Measurements from ENCODE around the gene PRTN3.
"Not testable (repeated sequence)": the region's sequence is repeated elsewhere in the genome, so short reads cannot be mapped to it uniquely, and the experiment has no call there.

The PRTN3 gene

DNA sequence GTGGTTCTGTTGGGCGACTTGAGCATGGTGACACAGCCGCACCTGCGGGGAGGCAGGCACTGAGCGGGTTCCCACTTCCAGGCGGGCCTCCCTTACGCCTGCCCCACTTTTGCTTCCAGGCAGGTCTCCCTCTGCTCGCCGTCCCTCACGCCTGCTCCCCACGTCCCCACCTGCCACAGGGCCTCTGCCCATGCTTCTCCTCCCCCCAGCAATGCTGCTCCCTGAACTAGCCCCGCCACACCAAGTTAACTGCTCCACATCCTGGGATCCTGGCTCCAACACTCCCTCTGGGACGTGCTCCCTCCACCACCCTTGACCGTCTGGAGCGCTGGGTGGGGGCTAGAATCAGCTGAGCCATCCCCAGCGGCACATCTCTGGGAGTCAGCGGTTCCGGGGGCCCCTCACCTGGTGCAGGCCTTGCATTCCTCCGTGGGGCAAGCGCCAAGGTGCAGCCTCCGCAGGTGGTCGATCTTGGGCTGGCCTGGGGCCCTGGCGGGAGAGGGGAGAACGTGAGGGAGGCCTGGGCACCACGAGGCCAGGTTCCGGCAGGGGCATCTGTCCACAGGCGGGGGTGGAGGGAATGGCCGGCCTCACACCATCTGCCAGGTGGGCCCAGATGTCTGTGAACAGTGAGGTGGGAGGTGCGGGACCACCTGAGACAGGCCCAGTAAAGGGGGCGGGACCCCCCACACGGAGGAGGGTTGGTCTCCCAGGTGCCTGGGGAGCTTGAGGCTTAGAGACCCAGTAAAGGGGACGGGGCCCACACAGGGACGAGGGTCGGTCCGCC lies 27.9 kb downstream of the PRTN3 start:
- no peak for DNase-seq

DNA sequence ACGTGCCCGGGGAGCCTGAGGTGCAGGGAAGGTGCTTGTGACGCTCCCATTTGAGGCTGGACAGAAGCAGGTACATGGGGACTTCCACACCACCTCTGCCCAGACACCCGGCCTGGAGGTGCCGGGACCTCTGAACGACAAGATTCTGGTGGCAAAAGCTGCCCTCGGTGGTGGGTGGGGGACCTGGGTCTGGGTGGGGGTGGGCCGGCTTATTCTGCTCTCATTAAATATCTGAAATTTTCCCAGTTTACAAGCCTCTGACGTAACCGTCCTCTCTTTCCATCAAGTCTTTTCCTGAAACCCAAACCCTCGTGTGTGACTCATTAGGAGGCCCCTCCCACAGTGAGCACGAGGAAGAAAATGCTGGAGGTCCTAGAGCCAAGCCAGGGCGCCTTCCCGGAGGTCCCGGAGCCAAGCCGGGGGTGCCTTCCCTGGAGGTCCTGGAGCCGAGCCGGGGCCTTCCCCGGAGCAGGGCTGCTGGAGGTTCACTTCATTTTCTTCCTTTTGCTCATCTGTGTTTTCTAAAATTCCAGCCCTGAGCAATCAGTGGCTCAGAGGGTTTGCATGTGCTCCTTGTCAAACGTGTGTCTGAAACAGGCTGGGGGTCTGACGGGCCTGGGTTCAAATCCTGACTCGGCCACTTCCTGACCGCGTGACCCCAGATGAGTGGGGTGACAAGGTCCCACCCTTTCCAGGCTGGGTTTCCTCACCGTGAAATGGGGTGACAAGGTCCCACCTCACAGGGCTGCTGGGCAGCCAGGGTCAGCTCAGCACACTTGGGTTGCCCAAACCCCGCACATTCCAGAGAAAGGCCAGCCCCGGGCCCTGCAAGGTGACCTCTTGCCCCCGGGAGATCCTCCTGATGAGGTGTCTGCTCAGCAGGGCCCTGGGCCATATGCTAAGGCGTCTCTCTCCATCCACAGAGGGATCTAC lies 28.7 kb downstream of the PRTN3 start:
- no peak for DNase-seq

DNA sequence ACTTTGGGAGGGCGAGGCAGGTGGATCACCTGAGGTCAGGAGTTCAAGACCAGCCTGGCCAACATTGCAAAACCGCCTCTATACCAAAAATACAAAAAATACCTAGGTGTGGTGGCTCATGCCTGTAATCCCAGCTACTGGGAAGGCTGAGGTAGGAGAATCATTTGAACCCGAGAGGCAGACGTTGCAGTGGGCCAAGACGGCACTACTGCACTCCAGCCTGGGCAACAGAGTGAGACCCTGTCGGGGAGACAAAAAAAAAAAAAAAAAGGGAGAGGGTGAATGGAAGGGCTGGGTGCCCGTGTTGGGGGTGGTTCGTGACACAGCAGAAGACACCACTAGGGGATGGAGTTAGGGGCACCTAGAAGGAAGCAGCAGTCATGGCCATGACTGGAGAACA lies 29.5 kb downstream of the PRTN3 start:
- no peak for DNase-seq

DNA sequence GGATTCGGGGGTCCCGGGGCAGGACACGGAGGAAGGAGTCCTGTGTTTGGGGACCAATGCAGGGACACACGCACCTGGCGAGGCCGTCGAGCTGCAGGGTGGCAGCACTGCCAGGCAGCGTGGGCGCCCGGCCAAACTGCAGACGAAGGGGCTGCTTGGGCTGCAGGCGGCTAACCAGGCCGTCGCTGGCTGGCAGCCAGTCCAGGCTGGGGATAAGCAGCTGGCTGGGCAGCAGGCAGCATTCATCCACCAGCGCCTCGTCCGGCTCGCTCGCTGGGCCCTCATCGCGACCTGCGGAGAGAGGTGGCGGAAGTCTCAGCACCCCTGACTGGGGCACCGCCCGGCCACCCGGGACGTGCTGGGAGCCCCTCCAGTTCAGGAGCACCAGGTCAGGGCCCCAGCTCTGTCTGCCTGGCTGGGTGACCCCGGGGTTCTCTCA lies 30.2 kb downstream of the PRTN3 start:
- no peak for DNase-seq

DNA sequence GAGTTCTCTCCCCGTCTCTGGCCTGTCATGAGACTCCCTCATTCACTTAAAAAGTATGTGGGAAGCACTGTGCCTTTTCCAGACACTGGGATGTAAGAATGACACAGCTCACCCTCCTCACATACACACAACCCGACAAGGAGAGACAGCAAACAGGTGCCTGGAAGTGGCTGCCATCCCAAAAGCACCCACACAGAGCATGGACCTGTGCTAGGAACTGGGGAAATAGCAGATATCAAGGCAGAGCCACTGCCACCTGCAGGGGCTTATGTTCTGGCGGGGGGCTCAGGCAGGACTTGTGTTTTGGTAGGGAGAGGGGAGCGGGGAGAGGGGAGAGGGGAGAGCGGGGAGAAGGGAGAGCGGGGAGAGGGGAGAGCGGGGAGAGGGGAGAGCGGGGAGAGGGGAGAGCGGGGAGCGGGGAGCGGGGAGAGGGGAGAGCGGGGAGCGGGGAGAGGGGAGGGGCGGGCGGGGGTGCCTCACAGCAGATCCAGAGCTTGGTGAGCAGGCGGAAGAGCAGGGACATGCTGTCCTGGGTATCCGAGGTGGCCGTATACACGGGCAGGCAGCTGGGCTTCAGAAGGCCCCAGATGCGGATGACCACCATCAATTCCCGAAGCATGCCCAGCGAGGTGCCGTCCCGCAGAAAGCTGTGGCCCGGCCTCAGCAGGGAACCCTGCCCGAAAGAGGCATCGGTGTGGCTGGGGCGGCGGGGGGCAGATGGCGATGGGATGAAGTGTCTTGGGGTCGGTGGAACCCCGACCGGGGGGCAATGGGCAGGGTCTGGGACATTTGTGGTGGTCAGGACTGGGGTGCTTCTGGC lies 30.9 kb downstream of the PRTN3 start:
- DNase-seq = peak; percentile 19

DNA sequence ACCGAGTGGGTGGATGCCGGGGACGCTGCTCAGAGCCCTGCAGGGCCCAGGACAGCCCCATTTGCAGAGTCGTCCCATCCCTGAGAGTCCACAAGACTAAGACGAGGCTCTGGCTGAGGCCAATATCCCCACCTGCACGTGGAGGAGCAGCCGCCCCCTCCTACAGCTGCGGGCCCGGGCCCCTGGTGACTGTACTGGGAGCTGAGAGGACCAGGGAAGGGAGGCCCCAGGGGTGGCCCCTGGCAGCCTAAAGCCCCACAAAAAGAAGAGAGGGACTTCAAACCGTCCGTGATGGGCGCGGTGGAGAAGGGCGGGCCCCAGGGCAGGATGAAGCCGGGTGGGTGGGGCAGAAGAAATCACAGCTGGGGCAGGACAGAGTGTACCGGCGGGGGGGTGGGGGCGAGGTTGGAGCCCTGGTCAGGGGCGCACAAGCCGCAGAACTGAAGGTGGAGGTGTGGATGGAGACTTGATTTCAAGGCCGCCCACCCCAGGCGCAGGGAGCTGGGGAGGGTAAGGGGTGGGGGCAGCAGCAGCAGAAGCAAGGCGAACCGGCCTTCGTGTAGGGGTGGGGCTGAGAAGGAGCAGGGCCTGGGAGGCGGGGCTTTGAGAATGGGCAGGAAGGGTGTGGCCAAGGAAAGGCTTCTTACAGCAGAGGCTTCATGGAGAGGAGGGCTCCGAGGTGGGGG lies 31.6 kb downstream of the PRTN3 start:
- peak; percentile 89 for DNase-seq

DNA sequence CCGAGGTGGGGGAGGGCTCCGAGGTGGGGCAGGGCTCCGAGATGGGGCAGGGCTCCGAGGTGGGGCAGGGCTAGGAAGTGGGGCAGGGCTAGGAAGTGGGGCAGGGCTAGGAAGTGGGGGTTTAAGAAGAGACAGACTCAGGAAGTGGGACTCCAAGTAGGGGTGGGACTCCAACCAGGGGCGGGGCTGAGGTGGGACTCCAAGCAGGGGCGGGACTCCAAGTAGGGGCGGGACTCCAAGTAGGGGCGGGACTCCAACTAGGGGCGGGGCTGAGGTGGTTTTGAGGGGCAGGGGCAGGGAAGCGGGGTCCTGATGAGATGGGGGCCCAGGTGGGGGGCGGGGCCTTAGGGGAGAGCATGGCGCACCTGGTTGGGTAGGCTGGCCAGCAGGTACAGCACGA lies 32.3 kb downstream of the PRTN3 start:
- DNase-seq = peak; percentile 76

DNA sequence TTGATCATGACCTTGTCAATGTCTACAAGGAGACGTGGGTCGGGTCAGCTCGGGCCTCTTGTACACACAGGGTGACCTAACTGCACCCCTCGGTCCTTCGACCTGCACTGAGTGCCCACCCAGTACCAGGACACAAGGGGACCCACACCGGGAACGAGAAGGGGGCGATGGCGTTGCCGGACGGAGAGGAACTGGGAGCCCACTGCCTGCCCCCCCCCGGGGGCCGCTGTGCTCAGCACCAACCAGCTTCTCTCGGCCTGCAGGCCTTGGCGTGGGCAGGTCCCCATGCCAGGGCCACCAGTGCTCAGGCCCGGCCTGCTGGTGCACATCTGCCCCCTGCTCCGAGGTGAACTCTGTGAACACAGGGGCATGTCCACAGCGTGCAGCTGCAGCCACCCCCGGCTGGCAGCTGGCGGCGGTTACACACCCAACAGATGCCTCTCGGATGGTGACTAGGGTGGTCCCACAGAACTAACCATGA lies 32.8 kb downstream of the PRTN3 start:
- DNase-seq = no peak

DNA sequence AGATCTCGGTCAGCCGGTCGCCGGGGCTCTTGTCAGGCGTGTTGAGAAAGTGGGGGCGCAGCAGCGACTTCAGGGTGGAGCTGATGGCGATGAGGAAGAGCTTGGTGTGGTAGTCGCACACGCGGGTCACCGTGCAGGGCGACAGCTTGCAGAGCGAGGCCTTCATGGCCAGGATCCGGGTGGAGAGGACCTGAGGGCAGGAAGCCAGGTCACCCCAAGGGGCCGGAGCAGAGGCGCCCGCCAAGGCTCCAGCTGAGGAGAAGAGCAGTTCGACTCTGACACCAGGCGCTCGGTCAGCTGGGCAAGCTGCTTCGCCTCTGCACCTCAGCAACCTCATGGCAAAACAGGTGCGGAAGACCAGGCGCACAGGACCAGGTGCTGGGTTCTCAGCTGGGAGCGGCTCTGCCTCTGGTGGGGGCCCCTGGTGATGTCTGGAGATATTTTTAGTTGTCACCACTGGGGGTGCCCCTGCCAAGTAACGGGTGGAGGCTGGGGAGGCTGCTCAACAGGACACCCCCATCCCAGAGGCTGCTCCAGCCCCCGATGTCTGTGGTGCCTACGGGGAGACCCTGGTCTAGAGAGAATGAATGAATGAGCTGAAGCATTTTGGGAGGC lies 34.6 kb downstream of the PRTN3 start:
- no peak for DNase-seq

DNA sequence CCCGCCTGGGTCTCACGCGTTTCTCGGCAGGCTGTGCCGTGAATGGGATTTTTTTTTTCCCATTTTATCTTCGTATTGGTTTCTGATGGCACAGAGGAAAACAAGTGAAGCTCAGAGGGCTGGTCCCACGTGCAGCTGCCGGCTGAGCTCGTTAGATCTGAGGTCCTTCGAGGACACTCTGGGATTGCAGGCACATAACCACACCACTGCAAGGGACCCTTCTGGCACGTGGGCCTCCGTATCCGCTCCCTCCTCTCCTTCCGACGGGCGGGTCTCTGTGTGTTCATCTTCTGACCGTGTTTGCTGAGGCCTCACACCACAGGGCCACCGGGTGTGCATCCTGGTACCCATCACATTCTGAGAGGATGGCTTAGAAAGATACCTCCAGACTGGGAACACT lies 35.3 kb downstream of the PRTN3 start:
- DNase-seq = no peak

DNA sequence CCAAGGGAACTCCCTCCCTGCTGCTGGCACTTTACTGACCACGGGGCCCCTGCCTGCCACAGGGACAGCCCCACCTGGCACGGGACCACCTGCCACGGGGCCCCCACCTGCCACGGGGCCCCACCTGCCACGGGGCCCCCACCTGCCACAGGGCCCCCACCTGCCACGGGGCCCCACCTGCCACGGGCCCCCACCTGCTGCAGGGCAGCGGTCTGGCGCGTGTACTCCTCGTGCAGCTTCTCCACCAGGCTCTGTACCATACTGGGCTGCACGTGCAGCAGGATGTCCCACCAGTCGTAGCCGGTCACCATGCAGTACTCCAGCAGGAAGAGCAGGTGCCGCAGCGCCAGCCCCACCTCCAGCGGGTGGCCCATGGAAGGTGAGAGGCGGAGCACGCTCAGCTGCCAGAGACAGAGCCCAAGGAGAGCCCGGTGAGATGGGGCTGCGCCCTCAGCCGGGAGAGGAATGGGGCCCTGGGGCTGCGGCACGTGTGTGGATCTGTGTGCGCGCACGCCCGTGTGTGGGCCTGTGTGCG lies 36.0 kb downstream of the PRTN3 start:
- no peak for DNase-seq

DNA sequence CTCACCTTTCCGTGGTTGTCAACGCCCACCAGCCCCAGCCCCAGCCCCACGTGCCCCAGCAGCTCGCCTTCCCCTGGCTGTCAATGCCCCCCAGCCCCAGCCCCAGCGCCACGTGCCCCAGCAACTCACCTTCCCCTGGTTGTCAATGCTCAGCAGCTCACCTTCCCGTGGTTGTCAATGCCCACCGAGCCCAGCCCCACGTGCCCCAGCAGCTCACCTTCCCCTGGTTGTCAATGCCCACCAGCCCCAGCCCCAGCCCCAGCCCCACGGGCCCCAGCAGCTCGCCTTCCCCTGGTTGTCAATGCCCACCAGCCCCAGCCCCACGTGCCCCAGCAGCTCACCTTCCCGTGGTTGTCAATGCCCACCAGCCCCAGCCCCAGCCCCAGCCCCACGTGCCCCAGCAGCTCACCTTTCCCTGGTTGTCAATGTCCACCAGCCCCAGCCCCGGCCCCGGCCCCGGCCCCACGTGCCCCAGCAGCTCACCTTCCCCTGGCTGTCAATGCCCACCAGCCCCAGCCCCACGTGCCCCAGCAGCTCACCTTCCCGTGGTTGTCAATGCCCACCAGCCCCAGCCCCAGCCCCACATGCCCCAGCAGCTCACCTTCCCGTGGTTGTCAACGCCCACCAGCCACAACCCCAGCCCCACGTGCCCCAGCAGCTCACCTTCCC lies 37.3 kb downstream of the PRTN3 start:
- DNase-seq = not testable (repeated sequence)

DNA sequence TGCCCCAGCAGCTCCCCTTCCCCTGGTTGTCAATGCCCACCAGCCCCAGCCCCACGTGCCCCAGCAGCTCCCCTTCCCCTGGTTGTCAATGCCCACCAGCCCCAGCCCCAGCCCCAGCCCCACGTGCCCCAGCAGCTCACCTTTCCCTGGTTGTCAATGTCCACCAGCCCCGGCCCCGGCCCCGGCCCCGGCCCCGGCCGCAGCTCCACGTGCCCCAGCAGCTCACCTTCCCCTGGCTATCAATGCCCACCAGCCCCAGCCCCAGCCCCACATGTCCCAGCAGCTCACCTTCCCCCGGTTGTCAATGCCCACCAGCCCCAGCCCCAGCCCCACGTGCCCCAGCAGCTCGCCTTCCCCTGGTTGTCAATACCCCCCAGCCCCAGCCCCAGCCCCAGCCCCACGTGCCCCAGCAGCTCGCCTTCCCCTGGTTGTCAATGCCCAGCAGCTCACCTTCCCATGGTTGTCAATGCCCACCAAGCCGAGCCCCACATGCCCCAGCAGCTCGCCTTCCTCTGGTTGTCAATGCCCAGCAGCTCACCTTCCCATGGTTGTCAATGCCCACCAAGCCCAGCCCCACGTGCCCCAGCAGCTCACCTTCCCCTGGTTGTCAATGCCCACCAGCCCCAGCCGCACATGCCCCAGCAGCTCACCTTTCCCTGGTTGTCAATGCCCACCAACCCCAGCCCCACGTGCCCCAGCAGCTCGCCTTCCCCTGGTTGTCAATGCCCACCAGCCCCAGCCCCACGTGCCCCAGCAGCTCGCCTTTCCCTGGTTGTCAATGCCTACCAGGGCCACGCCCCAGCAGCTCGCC lies 38.2 kb downstream of the PRTN3 start:
- DNase-seq = not testable (repeated sequence)

DNA sequence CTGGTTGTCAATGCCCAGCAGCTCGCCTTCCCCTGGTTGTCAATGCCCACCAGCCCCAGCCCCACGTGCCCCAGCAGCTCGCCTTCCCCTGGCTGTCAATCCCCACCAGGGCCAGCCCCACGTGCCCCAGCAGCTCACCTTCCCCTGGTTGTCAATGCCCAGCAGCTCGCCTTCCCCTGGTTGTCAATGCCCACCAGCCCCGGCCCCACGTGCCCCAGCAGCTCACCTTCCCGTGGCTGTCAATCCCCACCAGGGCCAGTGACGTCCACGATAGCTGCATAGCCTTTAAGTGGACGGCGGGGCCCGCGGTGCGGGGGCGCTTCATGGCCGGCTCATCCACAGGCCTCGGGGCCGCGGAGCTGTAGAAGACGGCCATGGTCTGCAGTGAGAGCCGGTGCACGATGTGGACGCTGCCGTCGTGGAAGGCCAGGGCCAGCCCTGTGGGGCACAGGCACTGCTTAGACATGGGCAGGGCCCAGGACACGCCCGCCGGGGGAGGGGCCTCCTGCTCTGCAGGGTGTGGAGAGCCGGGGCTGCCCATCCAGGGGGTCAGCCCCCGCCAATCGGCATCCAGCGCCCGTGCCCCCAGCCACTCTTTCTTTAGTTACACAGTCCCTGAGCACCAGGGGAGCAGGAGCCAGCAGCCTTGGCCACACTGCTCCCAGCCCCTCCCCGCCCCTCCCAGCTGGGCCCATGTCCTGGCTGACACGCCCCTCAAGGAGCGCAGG lies 39.1 kb downstream of the PRTN3 start:
- DNase-seq = no peak

DNA sequence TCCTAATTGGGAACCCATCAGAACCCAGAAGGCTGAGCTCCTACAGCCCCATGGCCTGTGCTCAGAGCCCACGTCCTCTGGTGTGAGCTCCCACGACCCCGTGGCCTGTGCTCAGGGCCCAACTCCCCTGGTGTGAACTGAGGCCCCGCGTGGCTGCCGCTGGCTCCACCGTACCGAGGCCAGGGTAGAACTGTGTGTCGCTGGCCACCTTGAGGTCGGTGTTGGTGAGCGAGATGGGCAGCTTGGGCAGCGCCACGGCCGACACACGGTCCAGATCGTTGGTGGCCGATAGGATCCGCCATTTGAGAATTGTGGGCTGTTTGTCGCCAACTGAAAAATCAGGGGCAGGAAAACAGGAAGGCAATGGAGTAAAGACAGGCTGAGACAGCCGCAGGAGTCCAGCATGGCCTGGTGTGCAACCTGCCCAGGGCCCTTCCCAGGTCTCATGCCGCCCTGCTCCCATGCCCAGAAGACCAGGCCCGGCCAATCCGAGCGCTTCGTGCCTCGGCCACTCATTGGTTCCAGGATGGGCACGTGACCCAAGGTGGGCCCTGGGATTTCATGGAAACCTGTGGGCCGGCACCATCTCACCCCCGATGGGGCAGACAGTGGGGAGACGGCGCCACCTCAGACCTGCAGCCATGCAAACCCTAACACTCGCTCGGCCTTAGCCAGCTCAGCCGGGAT lies 40.7 kb downstream of the PRTN3 start:
- DNase-seq = no peak

DNA sequence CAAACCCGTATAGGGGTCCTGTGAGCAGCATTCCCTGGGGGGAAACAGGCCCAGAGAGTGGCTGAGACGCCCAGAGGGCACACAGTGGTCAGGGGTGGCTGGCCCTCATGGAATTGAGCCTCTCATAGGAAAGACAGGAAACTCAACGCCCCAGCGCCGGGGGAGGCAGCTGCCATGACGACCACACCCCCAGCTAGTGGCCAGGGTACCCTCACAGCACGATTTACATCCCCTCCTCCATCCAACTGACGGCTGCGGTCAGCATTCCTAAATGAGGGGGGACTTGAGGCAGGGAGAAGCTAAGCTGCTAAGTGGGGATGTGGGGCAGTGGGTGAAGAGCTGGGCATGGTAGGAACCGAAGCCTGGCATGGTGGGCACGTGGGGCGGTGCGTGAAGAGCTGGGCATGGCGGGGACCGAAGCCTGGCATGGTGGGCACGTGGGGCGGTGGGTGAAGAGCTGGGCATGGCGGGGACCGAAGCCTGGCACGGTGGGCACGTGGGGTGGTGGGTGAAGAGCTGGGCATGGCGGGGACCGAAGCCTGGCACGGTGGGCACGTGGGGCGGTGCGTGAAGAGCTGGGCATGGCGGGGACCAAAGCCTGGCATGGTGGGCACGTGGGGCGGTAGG lies 42.2 kb downstream of the PRTN3 start:
- no peak for DNase-seq

DNA sequence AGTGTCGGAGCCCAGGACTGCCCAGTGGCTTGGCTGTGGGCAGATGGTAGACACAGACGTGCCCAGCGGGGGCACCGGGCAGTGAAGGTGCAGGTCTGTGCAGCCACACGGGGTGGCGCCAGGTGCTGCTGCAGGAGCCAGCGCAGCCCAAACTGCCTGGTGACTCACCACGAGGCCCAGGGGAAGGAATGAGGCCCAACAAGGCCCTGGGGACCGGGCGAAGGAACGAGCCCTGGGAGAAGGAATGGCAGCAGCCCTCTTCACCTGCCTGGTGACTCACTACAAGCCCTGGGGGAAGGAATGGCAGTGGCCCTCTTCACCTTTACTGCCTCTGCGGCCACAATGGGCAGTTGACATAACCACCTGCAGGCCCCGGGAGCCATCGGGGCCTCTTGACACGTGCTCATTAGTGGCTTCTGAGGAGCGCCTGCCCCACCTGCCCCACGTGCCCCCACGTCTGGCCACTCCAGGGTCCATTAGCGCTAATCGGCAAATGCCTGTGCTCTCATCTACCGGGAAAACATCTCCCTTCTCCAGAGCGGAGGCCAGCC lies 42.9 kb downstream of the PRTN3 start:
- DNase-seq = no peak

All from stimulated activated CD4-positive, alpha-beta T cell treated with anti-CD3 and anti-CD28 coated beads, Interleukin-1b, Interleukin-23, amount 100 ng/mL, for 48 hours (primary cell).